Measurements from ENCODE around the gene TSHR.
"Not testable (repeated sequence)": the region's sequence is repeated elsewhere in the genome, so short reads cannot be mapped to it uniquely, and the experiment has no call there.

Gene TSHR

DNA sequence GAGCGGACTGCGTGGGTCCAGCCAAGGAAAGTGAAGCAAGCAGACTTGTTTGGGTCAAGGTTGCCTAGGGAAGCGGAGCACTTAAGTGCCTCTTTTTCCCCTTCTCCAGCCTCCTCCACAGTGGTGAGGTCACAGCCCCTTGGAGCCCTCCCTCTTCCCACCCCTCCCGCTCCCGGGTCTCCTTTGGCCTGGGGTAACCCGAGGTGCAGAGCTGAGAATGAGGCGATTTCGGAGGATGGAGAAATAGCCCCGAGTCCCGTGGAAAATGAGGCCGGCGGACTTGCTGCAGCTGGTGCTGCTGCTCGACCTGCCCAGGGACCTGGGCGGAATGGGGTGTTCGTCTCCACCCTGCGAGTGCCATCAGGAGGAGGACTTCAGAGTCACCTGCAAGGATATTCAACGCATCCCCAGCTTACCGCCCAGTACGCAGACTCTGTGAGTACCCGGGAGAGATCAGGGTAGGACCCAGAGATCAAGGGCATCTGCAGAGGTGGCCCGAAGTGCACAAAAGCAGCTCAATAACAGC lies at the start of gene TSHR:
Gene TSHR (plus strand): TSS at position 206 of the 526 bp plus-strand sequence. CDS start 60 bp downstream, at position 266.
- DNase-seq (ENCODE audit: low spot score) (peak; percentile 31), FAIRE-seq (peak; percentile 23)

DNA sequence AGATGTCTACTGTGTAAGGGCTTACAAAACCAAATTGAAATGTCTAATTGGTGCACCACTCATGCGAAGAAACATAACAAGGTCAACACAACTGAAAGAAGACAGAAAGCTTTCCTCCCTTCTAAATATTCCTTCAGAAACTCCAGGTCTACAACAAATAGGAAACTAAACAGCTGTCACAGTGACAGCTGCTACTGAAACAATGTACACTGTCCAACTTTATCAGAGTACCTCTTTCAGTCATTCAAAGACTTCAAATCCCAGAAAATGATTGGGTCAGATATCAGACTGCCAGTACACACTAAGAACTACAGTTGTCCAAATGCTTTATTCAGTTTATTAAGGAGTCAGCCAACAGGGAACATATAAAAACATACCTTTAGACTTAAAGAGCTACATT lies 49.1 kb upstream of the TSHR start:
- FAIRE-seq (no peak), DNase-seq (ENCODE audit: low spot score) (no peak)

DNA sequence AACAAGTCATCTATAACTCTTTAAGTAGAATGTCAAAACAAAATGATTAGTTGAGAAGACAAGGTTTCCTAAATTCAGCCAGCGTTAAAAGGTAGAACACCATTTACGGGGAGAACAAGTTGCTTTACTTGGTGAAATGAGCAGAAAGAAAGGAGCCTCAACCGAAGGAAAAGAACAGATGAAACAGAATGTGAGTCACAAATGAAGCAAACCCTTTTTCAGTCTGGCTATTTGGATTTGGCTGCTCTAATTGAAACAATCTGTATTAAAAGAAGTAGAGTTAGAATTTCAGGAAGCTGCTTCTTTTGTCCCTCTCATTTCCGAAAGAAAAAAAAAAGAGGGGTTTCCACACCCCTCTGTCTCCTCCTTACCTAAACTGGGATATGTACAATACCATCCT lies 48.5 kb upstream of the TSHR start:
- no peak for DNase-seq (ENCODE audit: low spot score)

DNA sequence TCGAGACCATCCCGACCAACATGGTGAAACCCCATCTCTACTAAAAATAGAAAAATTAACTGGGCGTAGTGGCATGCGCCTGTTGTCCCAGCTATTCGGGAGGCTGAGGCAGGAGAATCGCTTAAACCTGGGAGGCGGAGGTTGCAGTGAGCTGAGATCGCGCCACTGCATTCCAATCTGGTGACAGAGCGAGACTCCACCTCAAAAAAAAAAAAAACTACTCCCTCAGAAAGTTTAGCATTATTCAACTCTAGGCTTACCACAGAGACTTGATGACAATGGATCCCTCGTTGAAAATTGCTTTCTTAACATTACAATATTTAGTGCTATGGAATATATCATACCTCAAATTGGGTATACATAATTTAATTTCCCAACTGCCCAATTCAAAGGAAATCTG lies 43.4 kb upstream of the TSHR start:
- peak; percentile 35 for DNase-seq (ENCODE audit: low spot score)
- not testable (repeated sequence) for FAIRE-seq

More for the DNA sequence above, 48.5 kb upstream of the TSHR start:
- no peak for FAIRE-seq

DNA sequence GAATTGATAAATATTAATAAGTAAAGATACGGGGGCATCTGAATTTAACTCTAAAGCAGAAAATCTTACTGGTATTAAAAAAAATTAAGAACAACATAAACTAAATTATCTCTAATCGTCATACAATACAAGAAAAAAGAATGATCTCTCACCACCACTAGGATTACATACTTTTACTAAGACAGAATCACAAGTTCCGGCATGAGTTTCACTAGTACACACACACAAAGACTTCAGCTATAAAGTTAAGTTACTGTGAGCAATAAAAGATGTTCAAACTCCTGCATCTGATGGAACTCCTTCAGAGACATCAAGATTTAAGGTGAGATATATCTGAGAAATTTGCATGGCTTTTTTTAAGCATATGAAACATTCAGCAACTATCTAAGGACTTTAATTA lies 35.8 kb upstream of the TSHR start:
- FAIRE-seq (no peak), DNase-seq (ENCODE audit: low spot score) (no peak)

DNA sequence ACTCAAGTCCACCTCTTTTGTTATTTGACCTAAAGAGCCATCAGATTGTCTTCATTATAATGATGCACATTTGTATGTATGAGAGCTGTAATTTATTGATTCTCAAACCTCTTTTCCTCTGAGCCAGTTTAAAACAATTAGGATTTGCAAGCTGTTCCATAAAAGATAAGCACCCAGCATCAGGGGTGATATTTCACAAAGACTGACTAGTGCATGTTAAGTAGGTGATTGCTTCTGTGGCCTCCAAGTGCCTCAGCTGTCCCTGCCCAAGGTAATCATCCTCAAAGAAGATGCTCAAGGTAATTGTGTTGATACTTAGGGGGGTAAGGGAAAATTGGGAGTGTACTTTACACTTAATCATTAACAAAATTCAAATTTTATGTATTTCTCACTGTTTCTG lies 32.1 kb upstream of the TSHR start:
- FAIRE-seq (no peak), DNase-seq (ENCODE audit: low spot score) (no peak)

DNA sequence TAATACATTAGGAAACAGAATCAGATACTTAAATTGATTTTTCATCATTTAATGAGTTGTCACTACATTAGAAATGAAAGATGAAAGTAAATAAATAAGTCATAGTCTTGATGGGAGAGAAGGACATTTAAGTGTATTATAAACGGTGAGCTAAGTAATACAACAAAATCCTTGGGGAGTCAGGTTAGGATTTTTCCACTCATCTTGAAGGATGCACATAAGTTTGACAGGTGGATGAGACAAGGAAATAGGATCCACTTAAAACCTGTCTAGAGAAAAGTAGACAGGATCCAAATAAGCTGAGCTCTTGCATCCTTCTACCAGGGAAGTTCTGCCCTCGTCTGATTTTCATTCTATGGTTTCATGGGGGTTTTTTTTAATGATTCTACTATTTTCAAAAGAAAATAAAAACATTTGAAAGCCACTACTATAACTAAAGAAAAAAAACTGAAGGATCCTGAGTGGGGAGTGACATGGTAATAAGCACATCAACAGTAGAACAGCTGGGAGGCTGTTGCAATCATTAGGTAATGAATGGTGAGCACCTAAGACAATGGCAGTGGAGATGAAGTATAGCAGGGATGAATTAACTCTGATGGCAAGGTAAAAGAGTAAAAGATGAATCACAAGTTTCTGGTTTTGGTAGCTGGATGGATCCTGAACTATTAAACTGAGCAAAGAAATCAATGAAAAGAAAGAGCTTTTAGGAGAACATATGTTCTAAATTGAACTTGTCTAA lies 30.9 kb upstream of the TSHR start:
- FAIRE-seq: no peak

DNA sequence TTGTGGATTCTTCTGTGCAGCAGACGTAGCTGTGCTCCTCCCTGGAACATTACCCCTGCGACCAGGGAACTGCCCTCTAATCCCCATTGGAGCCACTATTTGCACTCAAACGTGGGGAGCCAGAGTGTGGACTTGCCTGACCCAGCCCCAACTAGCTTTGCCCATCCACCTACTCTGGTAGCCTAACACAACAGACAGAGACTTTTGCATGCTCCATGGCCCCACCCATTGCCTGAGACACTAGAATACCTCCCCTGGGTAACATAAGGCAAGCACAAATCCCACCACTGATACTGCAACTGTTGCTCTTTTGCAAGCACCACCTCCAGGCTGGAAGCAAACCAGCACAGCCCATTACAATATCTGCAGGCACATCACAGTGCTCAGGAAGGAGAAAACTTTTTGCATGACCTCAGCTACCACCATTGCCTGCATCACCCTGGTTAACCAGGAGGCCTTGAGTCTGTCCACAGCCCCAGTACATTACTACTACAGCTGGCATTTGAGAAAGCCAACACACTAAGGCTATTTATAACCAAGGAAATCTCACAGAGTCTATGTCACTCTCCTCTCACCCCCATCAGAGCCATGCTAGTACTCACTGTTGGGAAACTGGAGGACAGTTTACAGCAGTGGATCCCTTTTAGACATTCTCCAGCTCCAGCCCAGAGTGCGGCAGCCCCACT lies 28.9 kb upstream of the TSHR start:
- FAIRE-seq (no peak), DNase-seq (ENCODE audit: low spot score) (no peak)

More for the DNA sequence above, 30.9 kb upstream of the TSHR start:
- no peak for DNase-seq (ENCODE audit: low spot score)

DNA sequence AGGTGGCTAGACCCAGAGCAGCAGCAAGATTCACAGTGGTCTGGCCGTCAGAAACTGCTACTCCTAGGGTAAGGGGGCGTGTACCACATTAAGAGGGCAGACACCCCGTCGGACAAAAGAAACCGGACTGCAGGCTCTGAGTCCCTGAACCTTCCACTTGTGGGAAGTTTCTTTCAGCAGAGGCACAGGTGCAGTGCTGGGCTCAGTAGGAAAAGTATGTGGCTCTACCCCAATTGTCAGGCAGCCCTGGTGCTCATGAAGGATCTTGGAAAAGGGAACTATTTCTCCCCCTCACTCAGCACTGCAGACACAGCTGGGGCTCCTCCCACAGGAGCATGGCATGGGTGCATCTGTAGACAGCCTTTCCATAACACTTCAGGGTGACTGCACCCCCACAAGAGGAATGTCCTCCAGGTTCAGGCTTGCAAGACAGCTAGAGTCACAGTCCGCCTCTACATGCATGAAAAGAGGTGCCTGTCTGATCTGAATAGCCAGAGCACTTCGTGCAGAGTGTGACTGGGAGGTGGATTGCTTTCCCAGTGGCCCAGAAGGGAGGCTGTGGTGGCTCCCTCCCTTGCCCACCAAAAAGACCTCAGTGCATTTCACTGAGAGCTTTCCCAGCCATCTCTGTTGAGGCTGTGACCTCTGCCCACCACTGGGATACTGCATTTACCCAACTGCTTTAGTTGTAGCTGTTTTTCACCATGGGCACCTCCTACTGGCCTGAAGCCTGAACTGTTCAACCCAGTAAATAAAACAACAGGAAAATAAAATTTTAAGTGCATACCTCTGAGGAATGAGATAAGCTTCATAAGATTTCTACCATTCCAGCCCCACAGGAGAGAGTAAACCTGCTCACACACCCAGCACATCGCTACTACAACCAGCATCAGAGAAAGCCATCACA lies 28.1 kb upstream of the TSHR start:
- DNase-seq (ENCODE audit: low spot score) (no peak), FAIRE-seq (no peak)

DNA sequence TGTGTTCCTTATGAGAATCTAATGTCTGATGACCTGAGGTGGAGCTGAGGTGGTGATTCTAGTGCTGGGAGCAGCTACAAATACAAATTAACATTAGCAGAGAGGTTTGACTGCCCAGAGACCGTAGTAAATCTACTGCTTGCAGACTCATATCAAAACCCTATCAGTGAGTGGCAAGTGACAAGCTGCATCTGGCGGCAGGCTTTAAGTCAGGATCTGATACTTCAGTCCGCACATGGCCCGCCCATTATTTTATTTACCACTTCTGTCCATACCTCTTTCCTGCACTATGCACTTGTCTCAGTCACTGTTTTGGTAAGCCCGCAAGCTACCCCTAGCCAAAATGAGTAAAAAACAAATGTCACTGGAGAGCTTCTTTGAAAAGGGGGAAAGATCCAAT lies 25.3 kb upstream of the TSHR start:
- no peak for DNase-seq (ENCODE audit: low spot score)

DNA sequence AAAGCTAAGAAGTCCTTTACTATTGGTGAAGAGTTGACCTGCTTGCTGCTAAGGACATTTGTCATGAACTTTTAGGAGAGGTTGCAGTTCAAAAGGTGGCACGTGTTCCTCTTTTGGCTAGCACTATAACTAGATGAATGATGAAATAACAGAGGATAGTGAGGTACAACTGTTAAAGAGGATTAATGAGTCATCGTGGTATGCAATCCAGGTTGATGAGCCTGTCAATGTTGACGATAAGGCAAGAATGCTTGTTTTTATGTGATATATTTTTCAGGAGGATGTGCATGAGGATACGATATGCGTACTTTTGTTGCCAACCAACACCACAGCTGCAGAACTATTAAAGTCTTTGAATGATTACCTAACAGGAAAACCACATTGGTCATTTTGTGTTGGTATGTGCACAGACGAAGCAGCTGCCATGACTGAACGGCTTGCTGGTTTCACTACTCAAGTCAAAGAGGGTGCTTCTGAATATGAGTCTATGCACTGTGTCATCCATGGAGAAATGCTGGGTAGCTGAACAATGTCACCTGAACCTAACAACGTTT lies 24.5 kb upstream of the TSHR start:
- DNase-seq (ENCODE audit: low spot score): peak; percentile 35
- FAIRE-seq: peak; percentile 58

More for the DNA sequence above, 25.3 kb upstream of the TSHR start:
- no peak for FAIRE-seq

DNA sequence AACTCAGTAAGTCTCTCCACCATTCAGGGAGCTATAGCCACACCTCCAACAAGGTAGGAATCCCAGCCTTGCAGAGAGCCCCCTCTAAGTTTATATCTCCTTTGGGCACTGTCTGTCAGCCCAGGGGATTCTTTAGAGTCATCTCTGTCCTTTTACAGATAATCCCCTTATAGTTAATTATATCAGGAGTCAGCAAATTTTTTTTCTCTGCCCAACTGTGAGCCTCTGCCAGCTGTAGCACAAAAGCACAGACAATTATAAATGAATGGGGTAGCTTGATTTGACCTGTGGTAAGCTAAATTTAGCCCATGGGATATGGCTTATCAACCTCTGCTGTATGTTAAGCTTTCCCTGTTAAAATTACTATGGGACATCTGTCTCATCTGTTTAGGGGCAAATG lies 22.1 kb upstream of the TSHR start:
- DNase-seq (ENCODE audit: low spot score) (no peak), FAIRE-seq (no peak)

DNA sequence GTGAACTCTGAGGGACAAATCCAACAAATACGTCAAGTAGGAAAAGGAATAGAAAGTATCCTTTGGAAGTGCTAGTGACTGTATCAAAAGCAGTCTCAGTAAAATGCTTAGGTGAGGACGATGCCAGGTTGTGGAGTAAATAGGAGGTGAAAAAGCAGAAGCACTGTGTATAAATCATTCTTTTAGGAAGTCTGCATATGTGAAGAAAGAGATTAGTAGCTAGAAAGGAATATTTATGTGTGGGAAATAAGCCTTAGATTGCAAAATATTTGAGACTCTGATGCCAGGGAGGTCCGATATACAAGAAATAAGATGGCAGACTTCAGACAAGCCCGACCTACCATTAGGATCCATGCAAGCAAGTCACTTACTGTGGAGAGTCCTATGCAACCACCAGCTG lies 21.7 kb upstream of the TSHR start:
- DNase-seq (ENCODE audit: low spot score) (no peak), FAIRE-seq (no peak)

DNA sequence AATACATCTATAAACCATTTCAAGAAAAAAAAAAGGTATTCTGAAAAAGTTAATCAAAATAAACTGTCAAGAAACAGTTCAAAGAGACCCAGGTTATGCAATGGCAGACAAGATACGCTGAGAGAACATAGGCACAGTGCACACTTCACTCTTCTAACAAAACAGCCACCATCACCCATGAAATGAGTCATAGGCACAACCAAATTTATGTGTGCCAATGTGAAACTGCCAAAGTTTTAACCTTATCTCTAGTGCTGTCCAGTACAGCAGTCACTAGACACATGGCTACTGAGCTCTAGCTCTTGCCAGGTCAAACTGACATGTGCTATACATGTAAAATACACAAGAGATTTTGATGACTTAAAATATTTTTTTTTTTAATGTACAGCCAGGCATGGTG lies 15.3 kb upstream of the TSHR start:
- DNase-seq (ENCODE audit: low spot score) (no peak), FAIRE-seq (no peak)

DNA sequence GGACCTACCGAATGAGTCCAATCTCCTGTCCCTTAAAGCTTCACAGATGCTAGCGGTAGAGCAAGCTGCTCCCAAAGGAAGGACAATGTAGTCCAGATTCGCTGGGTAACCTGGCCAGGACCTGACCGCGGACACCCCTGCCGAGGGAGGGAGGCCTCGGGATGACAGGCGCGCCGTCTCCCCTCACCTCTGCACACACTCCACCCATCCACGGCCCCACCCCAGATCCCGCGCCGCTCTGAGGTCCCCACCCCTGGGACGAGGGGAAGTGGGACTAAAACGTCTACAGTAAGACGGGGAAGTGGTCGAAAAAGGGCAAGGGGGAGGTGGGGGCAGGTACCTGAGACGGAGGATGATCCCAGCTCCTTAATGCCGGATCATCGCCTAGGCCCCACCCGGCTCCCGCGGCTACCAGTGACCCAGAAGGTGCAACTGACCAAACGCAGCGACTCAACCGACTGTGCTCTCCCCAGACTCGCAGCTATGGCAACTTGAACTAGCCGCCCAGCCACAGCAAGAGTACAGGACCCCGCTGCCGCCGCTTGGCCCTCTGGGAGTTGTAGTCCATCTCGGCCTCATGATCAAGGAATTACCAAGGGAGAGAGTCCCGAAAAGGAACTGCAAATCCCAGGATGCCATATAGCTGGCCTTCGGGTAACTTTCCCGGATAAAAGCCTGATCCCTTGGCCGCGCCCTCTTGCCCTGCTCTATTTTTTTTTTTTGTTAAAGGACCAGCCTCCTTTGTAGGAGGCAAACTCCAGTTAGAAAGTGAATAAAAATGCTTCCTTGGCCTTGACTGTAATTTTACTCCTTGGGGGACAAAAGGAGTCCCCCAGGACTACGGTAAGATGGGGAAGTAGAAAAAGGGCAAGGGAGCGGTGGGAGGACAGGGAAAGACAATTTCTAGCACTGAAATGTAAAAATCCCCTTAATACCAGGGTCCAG lies 13.9 kb upstream of the TSHR start, which contains the start of gene CEP128:
Gene CEP128 (minus strand): TSS at position 498 of the 945 bp plus-strand sequence.
- peak; percentile 56 for FAIRE-seq
- DNase-seq (ENCODE audit: low spot score): peak; percentile 93

DNA sequence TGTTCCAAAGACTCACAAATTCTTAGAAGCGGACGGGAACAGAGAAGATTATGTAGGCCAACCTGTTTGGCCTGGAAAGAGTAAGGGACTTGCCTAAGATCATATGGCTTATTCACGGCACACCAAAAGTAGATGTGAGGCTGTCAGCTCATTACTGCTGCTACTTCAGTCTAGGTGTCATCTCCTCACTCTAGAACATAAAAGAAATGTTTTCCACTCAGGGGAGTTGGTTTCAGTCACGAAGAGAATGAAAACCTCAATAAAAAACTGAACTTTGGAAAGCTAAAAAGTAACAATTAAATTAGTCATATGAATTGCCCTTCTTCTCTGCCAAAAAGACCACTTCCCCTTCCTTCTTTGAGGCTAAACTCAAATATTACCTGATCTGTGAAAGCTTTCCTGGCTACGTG lies 13.2 kb upstream of the TSHR start:
- FAIRE-seq (no peak), DNase-seq (ENCODE audit: low spot score) (no peak)

DNA sequence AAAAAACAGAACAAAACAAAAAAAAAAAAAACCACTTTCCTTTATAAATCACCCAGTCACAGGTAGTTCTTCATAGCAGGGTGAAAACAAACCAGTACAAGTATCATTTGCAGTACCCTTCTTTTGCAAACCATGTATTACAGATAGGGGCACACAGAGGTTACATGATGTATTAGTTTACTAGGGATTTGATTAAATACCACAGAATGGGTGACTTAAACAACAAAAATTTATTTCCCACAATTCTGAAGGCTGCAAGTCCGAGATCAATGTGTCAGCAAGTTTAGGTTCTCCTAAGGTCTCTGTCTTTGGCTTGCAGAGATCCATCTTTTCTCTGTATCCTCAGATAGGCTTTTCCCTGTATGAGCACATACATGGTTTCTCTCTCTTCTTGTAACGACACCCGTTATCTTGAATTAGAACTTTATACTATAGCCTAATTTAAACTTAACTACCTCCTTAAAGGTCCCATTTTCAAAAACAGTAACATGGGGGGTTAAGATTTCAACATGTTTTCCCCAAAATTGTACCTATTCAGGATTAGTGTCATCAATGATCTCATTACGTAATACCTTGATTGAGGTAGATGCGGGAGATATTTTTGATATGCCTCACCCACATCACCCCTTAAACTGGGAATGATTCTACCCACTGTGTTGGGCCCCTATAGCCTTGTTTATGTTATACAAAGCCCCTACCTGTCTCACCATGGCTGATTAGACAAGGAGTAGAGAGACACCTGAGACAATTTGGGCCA lies 10.4 kb upstream of the TSHR start:
- DNase-seq (ENCODE audit: low spot score): no peak

DNA sequence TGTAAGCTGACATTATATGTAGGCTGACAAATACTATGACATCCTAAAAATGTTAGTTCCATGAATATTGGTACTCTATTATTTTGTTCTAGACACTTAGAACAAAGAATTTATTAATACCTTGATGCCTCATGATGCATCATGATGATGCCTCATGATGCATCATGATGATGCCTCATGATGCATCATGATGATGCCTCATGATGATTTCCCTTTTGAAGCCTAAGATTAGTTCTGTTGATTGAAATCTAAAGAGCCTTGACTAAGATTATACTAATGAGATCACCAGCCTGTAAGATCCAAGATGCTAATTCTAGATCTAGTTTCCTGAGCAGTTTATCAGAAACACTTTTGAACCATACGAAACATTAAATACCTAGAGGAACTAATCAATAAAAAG lies 9.2 kb upstream of the TSHR start:
- no peak for FAIRE-seq

More for the DNA sequence above, 10.4 kb upstream of the TSHR start:
- FAIRE-seq: no peak

DNA sequence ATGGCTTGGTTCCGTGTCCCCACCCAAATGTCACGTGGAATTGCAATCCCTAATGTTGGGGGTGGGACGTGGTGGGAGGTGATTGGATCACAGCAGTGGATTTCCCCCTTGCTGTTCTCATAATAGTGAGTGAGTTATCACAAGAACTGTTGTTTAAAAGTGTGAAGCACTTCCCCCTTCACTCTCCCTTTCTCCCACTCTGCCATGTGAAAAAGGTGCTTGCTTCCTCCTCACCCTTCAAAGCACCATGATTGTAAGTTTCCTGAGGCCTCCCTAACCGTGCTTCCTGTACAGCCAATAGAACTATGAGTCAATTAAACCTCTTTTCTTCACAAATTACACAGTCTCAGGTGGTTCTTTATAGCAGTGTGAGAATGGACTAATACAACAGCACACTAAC lies 8.6 kb upstream of the TSHR start:
- FAIRE-seq (peak; percentile 74), DNase-seq (ENCODE audit: low spot score) (no peak)

More for the DNA sequence above, 9.2 kb upstream of the TSHR start:
- DNase-seq (ENCODE audit: low spot score): no peak
